HepG2 (cell line): ENCODE data around the gene GRIK5. TPM values are rescaled to one million over a fixed set of nuclear protein-coding genes. Genes with fewer than 3 reads are reported as not detected.
A peak's percentile ranks its signal among the peaks of the same experiment; 100 is the strongest.

Source experiments
- FOSL1 ChIP-seq: sonication (generic); formaldehyde crosslinking; IDR thresholded peaks from 2 replicates; pipeline ENCODE4 v1.9.0; 2021; ENCODE audit warnings: missing genetic modification reagents, borderline replicate concordance
- GATAD1 ChIP-seq: IDR thresholded peaks from 2 replicates; pipeline ENCODE4 v1.6.1; 2016; ENCODE audit warnings: missing genetic modification reagents, missing compliant biosample characterization
- IRX3 ChIP-seq: sonication (generic); formaldehyde crosslinking; IDR thresholded peaks from 2 replicates; pipeline ENCODE4 v1.8.1; 2023; ENCODE audit warnings: mild to moderate bottlenecking, low read depth, missing genetic modification reagents, borderline replicate concordance
- ONECUT2 ChIP-seq: sonication (generic); formaldehyde crosslinking; IDR thresholded peaks from 2 replicates; pipeline ENCODE4 v1.4.0; 2020; ENCODE audit warnings: missing genetic modification reagents
- PAF1 ChIP-seq: IDR thresholded peaks from 2 replicates; pipeline ENCODE4 v1.6.1; 2016; ENCODE audit warnings: missing genetic modification reagents, missing compliant biosample characterization
- RBAK ChIP-seq: sonication (generic); formaldehyde crosslinking; IDR thresholded peaks from 2 replicates; pipeline ENCODE4 v1.5.1; 2020; ENCODE audit warnings: mild to moderate bottlenecking, missing genetic modification reagents
- SALL2 ChIP-seq: sonication (generic); formaldehyde crosslinking; IDR thresholded peaks from 2 replicates; pipeline ENCODE4 v1.8.1; 2023; ENCODE audit warnings: mild to moderate bottlenecking, missing genetic modification reagents, inconsistent platforms
- SP140L ChIP-seq: sonication (generic); formaldehyde crosslinking; IDR thresholded peaks from 2 replicates; pipeline ENCODE4 v1.4.0; 2020; ENCODE audit warnings: missing genetic modification reagents, borderline replicate concordance
- YY1 ChIP-seq: IDR thresholded peaks from 2 replicates; pipeline ENCODE4 v1.6.1; 2011; ENCODE audit warnings: low read length, low read depth, moderate library complexity, mild to moderate bottlenecking; ENCODE audit not compliant: insufficient read depth, insufficient replicate concordance
- ZNF552 ChIP-seq: sonication (generic); formaldehyde crosslinking; IDR thresholded peaks from 2 replicates; pipeline ENCODE4 v1.9.0; 2022; ENCODE audit warnings: missing genetic modification reagents, mild to moderate bottlenecking, borderline replicate concordance
- ZNF674 ChIP-seq: sonication (generic); formaldehyde crosslinking; IDR thresholded peaks from 2 replicates; pipeline ENCODE4 v1.5.0; 2020; ENCODE audit warnings: low read depth, mild to moderate bottlenecking, missing genetic modification reagents
- ZNF766 ChIP-seq: sonication (generic); formaldehyde crosslinking; IDR thresholded peaks from 2 replicates; pipeline ENCODE4 v1.5.0; 2020; ENCODE audit warnings: missing genetic modification reagents, borderline replicate concordance
- ZNF816 ChIP-seq: sonication (generic); formaldehyde crosslinking; IDR thresholded peaks from 2 replicates; pipeline ENCODE4 v1.8.0; 2022; ENCODE audit warnings: missing genetic modification reagents, mild to moderate bottlenecking, borderline replicate concordance
- polyA plus RNA-seq, 8 experiments: library from polyadenylated mRNA; depleted of rRNA in 3 of 8; stranded (reverse) in 7 of 8; unstranded in 1 of 8; fragments of >200 nt; fragmentation: Illumina TruSeq in 4 of 8; extraction: Trizol in 4 of 8; gene quantifications; 2 replicates each; pipeline versions ENCODE4 v1.2.1 to v1.2.3, GENCODE V29; 2011 to 2016; ENCODE audit warnings: low read depth in 4 of 8, missing spikeins in 1 of 8, mixed read lengths in 1 of 8; ENCODE audit not compliant: insufficient read depth in 1 of 8
- total RNA-seq, 5 experiments: library from RNA; depleted of rRNA; stranded (reverse); fragments of >200 nt; fragmentation: Illumina TruSeq; extraction: Trizol; gene quantifications; 2 replicates each; pipeline ENCODE4 v1.2.3, GENCODE V29; 2016; ENCODE audit warnings: low read depth in 1 of 5
- TF ChIP-seq, protein P1 (sequence below): sonication (generic); formaldehyde crosslinking; IDR thresholded peaks from 2 replicates; pipeline ENCODE4 v1.4.0; 2020; ENCODE audit warnings: low read depth, missing genetic modification reagents
- TF ChIP-seq, protein P2 (sequence below): sonication (generic); formaldehyde crosslinking; IDR thresholded peaks from 2 replicates; pipeline ENCODE4 v1.5.0; 2020; ENCODE audit warnings: missing genetic modification reagents
- TF ChIP-seq, protein P3 (sequence below): sonication (generic); formaldehyde crosslinking; conservative IDR thresholded peaks from 2 replicates; pipeline ENCODE4 v1.4.0; 2020; ENCODE audit warnings: missing genetic modification reagents
- TF ChIP-seq, protein P4 (sequence below): IDR thresholded peaks from 2 replicates; pipeline ENCODE4 v1.6.1; 2016; ENCODE audit warnings: low read depth, borderline replicate concordance
- TF ChIP-seq, protein P5 (sequence below): sonication (generic); formaldehyde crosslinking; IDR thresholded peaks from 2 replicates; pipeline ENCODE4 v1.5.0; 2020; ENCODE audit warnings: missing genetic modification reagents
- TF ChIP-seq, protein P6 (sequence below): sonication (generic); formaldehyde crosslinking; IDR thresholded peaks from 2 replicates; pipeline ENCODE4 v1.5.0; 2020; ENCODE audit warnings: mild to moderate bottlenecking, missing genetic modification reagents, moderate library complexity

The GRIK5 gene
- total and polyA plus RNA-seq, 2 of the 13 experiments (the other 11 are each of a cell fraction or from before 2014, with no cell fraction given) = not detected

DNA sequence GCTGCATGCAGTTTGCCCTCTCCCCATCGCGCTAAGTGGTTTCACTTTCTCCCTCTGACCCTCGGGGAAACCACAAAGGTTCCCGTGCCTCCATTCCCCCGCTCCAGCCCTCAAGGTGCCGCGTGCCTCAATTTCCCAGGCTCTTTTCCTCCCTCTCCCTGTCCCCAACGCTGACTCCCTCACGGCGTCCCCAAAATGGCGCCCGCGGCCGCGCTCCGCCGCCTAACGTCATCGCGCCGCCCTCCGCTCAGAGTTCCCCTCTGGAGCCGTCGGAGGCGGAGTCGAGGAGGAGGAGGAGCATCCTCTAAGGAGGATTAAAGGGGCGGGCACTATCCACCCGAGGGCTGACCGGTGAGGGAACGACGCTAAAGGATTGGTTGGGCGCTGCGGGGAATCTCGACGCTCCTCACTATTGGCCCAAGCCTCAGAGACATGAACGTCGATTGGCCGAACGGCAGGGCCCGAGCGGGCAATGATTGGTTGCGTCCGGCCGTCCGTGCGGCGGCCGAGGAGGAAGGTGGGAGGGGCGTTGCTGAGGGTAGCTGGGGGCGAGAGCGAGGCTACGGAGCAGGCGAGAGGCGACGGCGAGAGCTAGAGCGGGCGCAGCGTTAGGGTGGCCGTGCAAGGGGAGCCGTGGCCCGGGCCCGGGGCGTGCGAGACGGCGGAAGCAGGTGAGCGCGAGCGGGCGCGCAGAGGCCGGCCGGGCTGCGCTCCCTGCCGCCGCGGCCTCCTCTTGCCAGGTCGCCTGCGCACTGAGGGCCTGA lies 5.8 kb upstream of the GRIK5 start, which contains the start of gene ZNF574 (continued):
- TF ChIP-seq YY1 = peak; percentile 96
- TF ChIP-seq, protein P1, sequence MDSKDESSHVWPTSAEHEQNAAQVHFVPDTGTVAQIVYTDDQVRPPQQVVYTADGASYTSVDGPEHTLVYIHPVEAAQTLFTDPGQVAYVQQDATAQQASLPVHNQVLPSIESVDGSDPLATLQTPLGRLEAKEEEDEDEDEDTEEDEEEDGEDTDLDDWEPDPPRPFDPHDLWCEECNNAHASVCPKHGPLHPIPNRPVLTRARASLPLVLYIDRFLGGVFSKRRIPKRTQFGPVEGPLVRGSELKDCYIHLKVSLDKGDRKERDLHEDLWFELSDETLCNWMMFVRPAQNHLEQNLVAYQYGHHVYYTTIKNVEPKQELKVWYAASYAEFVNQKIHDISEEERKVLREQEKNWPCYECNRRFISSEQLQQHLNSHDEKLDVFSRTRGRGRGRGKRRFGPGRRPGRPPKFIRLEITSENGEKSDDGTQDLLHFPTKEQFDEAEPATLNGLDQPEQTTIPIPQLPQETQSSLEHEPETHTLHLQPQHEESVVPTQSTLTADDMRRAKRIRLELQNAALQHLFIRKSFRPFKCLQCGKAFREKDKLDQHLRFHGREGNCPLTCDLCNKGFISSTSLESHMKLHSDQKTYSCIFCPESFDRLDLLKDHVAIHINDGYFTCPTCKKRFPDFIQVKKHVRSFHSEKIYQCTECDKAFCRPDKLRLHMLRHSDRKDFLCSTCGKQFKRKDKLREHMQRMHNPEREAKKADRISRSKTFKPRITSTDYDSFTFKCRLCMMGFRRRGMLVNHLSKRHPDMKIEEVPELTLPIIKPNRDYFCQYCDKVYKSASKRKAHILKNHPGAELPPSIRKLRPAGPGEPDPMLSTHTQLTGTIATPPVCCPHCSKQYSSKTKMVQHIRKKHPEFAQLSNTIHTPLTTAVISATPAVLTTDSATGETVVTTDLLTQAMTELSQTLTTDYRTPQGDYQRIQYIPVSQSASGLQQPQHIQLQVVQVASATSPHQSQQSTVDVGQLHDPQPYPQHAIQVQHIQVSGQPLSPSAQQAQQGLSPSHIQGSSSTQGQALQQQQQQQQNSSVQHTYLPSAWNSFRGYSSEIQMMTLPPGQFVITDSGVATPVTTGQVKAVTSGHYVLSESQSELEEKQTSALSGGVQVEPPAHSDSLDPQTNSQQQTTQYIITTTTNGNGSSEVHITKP (CRISPR knock-in tag) = no peak
- TF ChIP-seq, protein P2, sequence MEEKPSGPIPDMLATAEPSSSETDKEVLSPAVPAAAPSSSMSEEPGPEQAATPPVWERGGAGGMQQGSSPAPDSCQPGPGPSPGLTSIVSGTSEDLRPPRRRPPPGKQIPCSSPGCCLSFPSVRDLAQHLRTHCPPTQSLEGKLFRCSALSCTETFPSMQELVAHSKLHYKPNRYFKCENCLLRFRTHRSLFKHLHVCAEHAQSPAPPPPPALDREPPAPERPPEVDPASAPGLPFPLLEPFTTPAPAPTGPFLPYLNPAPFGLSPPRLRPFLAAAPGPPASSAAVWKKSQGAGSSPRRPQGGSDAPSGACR (CRISPR knock-in tag) = no peak
- TF ChIP-seq ZNF674 (CRISPR knock-in tag) = no peak
- TF ChIP-seq ZNF766 (CRISPR knock-in tag) = no peak
- TF ChIP-seq FOSL1 = no peak
- TF ChIP-seq, protein P3, sequence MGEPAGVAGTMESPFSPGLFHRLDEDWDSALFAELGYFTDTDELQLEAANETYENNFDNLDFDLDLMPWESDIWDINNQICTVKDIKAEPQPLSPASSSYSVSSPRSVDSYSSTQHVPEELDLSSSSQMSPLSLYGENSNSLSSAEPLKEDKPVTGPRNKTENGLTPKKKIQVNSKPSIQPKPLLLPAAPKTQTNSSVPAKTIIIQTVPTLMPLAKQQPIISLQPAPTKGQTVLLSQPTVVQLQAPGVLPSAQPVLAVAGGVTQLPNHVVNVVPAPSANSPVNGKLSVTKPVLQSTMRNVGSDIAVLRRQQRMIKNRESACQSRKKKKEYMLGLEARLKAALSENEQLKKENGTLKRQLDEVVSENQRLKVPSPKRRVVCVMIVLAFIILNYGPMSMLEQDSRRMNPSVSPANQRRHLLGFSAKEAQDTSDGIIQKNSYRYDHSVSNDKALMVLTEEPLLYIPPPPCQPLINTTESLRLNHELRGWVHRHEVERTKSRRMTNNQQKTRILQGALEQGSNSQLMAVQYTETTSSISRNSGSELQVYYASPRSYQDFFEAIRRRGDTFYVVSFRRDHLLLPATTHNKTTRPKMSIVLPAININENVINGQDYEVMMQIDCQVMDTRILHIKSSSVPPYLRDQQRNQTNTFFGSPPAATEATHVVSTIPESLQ (CRISPR knock-in tag) = no peak
- no peak for TF ChIP-seq SALL2 (CRISPR knock-in tag)
- no peak for TF ChIP-seq ZNF816 (CRISPR knock-in tag)
- peak; percentile 75 for TF ChIP-seq GATAD1 (CRISPR knock-in tag)
- TF ChIP-seq IRX3 (CRISPR knock-in tag) = 0 out of 2 replicates have a peak, but pooled peaks have one; percentile 75
- no peak for TF ChIP-seq ONECUT2
- TF ChIP-seq PAF1 (CRISPR knock-in tag) = no peak
- no peak for TF ChIP-seq ZNF552 (CRISPR knock-in tag)
- TF ChIP-seq, protein P4, sequence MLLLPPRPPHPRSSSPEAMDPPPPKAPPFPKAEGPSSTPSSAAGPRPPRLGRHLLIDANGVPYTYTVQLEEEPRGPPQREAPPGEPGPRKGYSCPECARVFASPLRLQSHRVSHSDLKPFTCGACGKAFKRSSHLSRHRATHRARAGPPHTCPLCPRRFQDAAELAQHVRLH (CRISPR knock-in tag) = no peak
- TF ChIP-seq, protein P5, sequence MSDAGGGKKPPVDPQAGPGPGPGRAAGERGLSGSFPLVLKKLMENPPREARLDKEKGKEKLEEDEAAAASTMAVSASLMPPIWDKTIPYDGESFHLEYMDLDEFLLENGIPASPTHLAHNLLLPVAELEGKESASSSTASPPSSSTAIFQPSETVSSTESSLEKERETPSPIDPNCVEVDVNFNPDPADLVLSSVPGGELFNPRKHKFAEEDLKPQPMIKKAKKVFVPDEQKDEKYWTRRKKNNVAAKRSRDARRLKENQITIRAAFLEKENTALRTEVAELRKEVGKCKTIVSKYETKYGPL = no peak
- TF ChIP-seq SP140L = no peak
- TF ChIP-seq, protein P6, sequence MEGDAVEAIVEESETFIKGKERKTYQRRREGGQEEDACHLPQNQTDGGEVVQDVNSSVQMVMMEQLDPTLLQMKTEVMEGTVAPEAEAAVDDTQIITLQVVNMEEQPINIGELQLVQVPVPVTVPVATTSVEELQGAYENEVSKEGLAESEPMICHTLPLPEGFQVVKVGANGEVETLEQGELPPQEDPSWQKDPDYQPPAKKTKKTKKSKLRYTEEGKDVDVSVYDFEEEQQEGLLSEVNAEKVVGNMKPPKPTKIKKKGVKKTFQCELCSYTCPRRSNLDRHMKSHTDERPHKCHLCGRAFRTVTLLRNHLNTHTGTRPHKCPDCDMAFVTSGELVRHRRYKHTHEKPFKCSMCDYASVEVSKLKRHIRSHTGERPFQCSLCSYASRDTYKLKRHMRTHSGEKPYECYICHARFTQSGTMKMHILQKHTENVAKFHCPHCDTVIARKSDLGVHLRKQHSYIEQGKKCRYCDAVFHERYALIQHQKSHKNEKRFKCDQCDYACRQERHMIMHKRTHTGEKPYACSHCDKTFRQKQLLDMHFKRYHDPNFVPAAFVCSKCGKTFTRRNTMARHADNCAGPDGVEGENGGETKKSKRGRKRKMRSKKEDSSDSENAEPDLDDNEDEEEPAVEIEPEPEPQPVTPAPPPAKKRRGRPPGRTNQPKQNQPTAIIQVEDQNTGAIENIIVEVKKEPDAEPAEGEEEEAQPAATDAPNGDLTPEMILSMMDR = no peak
- TF ChIP-seq RBAK = no peak
